Jurkat, Clone E6-1 (cell line): ENCODE data around the gene RBBP8NL.
"Not testable (repeated sequence)": the region's sequence is repeated elsewhere in the genome, so short reads cannot be mapped to it uniquely, and the experiment has no call there.

Experiments used
- DNase-seq: peaks from one replicate; pipeline ENCODE4 v3.0.0-alpha.2; 2011; ENCODE audit warnings: low read depth, low spot score
- H3K4me3 ChIP-seq: 2 replicates; pipeline ENCODE4 v1.5.1; 2011; ENCODE audit warnings: mild to moderate bottlenecking, low read length, control low read depth, moderate library complexity

Gene RBBP8NL

DNA sequence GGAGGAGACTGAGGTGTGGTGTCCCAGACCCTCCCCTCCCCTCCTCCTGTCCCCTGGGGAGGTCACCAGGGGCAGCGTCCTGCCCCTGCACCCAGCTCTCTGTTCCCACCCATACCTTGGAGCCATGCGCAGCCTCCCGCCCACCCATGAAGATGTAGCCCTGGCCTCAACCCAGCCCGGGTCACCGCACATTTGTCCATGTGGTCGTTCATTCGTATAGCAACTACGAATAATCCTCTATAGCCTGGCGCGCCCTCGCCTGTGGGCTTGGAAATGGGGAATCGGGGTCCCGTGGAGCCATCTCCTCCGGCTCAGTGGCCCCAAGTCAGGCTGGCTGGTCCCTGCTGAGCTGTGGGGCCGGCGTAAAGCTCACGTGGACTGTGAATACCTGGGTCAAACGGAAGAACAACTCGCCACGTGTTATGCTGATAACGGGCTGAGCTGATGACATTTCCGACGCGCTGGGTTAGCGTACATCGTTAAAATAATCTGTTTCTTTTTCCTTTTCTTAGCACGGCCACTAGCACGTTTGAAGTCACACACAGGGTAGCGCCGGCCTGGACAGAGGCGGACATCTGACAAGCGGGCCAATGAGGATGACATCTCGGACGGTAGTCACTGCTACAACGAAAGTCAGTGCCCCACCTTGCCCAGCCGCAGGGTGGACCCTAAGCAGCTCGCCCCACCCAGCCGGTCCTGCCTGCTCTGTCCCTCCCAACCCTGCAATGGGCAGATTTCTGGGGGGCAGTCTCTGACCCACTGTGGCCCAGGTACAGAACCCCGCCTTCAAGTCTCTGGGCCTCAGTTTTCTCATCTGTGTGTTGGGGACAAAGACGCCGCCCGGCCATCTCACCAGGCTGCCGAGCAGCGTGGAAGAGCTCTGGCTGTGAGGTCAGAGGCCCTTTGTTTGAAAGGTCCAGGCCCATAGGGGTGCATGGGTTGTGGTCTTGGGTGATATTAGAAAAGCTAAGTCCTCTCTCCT, 19.8 kb upstream of the RBBP8NL start:
- no peak overlapping the region for H3K4me3 ChIP-seq
- no peak for DNase-seq

DNA sequence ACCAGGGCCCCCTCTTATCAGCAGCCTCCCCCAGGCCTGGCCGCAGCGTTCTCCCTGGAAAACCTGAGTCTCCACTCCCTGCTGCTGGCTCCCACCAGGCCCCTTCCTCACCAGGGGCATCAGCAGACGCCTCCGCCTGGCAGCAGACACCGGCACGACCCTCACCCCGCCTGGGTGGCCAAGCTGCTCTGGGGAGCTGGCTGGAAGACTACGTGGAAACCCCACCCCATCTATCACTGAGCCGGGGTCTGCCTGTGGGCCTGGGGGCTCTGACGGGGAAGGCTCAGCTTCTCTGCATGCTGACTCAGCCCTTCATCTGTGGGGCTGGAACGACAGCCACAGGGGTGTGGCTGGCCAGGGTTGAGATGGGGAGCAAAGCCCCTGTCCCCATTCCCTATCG, 19.1 kb upstream of the RBBP8NL start:
- no peak overlapping the region for H3K4me3 ChIP-seq
- DNase-seq = no peak

DNA sequence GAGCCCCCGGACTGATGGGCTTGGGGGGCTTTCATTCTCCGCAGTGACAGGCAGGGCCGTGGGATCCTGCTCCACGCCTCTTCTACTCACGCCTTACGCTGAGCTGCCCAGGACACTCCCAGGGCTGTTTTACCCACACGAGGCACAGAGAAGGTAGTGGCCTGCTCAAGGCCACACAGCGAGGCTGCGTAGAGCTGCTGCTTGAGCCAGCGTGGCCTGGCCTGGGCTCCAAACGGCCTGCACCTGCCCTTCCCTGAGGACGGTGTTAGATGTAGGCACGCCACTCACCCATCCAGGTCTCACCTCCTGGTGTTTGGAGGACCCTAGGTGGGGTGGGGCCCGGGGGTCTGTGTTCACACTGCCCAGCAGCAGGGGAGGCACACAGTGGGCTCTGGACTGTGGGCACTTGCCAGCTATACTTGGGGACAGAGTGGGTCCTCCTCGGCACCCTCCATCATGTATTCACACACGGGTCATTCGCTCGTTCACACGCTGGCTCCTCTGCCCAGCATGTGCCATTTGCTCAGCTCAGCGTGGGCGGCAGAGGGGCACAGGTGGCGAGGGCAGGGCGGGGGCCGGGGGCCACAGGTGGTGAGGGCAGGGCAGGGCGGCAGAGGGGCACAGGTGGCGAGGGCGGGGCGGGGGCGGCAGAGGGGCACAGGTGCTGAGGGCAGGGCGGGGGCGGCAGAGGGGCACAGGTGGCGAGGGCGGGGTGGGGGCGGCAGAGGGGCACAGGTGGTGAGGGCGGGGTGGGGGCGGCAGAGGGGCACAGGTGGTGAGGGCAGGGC, 18.4 kb upstream of the RBBP8NL start:
- DNase-seq = no peak
- H3K4me3 ChIP-seq = no peak overlapping the region

DNA sequence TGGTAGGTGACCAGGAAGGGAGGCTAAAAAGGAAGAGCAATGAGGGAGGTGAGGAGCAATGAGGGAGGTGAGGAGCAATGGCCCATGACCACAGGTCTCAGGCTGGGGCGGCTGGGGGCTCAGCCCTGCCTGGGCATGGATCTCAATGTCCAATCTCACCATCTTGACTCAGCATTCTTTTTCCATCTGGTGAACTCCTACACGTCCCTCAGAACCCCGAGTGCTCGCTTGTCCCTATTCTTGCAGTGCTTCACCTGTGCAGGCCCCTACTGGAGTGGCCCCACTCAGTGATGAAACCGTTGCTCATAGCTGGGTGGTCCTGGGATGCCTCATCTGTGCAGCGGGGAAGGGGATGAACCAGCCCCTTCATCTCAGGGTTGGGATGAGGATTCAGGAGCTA, 16.9 kb upstream of the RBBP8NL start:
- H3K4me3 ChIP-seq = no peak overlapping the region
- no peak for DNase-seq

DNA sequence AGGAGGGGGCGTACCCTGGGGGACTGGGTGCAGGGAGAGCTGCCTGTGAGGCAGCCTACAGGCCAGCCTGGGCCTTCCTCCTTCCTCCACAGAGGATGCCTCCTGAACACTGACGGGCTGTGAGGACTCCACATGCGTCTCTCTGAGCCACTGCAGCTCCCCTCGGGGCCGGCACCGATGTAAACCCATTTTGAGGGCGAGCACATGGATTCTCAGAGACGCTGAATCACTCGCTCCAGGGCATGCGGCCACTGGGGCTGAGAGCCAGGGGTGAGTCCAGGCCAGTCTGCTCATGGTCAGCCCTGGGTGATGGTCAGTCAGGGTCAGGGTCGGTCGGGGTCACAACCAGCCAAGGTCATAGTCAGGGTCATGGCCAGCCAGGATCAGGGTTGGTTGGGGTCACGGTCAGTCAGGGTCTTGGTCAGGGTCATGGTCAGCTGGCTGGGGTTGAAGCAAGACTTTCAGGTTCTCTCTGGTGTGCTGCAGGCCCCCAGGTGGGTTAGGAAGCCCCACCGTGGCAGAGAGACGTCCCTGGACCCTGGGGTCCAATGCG, 14.7 kb upstream of the RBBP8NL start:
- no peak for DNase-seq
- no peak overlapping the region for H3K4me3 ChIP-seq

DNA sequence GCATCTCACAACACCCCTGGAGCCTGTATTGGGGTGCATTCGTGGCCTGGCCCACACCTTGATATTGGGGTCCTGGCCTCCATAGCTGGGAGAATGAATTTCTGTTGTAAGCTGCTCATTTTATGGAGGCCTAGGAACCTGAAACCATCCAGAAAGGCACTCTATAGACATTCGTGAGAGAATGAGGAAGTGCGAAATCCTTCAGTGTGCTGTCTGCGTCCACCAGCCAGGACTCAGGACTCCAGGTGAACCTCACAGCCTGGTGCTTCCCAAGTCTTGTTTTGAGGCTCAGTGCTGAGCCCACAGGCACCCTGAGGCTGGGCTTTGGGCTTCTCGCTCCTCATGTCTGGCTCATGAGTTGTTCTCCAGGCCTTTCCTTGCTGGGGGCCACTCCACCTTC, 11.9 kb upstream of the RBBP8NL start:
- no peak for DNase-seq
- no peak overlapping the region for H3K4me3 ChIP-seq

DNA sequence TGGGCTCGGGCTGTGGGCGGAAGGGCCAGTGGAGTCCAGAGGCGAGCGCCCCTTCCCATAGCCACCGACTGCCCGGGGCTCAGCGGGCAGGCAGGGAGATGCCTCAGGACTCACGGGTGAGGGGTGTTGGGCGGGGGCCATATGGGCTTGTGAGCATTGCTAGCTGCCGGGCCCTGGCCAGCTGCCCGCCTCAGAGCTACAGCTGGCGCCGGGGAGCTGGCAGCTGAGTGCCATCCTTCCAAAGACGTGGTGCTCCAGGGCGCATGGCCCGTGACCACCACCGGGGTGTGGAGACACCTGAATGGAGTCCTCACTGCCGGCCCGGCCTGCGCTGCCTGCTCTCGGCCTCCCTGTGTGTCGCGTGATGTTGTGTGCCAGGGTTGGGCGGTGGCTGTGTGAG, 10.6 kb upstream of the RBBP8NL start:
- DNase-seq = no peak
- no peak overlapping the region for H3K4me3 ChIP-seq

DNA sequence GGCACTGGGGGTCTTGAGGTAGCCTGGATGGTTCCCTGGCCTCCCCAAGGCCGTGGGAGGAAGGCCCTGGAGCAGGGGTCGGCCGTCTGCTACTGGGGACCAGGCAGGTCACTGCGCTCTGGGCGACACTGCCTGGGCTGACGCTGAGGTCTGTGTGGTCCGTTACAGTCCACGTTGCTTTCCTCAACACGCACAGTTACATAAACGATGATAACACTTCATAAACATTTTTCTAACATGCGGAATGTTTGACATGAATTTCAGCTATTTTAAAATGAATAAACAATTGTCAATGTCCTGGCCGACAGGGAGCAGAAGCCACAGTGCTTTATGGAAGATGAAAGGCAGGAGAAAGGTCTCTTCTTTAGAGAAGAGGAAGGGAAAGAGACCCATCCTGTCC, 10.2 kb upstream of the RBBP8NL start:
- DNase-seq = no peak
- no peak overlapping the region for H3K4me3 ChIP-seq

DNA sequence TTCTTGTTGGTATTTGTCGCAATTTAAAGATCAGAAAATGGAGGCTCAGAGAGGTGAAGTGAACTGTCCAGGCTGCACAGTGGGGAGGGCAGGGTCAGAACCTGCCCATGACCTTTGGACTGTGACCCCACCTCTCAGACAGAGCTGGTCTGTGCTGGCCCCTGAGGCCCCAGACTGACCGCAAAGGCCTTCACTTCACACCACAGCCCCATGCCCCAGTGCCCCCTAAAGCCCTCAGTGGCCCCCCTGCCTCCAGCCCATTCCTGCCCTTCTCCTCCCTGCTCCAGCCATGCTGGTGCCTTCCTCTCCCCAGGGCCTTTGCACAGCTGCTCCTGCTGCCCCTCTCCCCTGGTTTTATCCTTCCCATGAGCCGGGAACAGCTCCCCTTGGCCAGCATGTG, 9.4 kb upstream of the RBBP8NL start:
- no peak for DNase-seq
- no peak overlapping the region for H3K4me3 ChIP-seq

DNA sequence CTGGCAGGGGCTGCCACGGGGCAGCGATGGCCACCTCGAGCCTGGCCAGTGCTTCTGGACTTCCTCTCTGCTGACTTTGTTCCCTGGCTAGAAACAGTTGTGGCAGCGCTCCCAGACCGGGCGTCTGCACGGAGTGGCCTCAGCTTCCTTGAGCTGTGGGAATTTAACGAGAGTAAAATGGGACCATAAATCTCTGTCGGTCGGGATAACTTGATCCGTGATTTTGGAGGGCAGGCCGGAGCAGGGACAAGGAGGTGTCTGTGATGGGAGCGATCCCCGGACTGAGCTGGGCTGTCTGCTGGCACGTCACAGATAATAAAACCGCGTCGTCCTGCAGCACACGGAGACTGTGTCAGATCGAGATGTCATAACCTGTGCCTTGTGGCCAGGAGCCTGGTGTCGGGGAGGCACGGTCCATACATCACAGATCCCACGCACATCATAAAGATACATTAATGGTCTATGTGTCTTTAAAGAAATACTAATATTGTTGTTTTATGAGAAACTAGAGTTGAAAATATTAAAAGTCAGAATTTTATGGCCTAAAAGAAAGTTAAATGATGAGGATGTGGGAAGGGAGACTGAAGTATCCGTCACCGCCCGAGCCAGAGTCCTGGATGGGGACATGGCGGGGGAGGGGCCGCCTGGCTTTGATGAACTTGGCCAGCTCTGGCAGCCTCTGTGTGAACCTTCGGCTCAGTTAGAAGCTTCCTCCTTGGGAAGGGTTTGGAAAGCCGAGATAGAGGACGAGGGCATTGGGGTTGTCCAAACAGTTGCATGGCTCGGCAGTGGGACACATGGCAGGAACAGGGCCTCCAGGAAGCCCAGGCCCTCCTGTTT, 6.5 kb upstream of the RBBP8NL start:
- H3K4me3 ChIP-seq = no peak overlapping the region
- DNase-seq = no peak

DNA sequence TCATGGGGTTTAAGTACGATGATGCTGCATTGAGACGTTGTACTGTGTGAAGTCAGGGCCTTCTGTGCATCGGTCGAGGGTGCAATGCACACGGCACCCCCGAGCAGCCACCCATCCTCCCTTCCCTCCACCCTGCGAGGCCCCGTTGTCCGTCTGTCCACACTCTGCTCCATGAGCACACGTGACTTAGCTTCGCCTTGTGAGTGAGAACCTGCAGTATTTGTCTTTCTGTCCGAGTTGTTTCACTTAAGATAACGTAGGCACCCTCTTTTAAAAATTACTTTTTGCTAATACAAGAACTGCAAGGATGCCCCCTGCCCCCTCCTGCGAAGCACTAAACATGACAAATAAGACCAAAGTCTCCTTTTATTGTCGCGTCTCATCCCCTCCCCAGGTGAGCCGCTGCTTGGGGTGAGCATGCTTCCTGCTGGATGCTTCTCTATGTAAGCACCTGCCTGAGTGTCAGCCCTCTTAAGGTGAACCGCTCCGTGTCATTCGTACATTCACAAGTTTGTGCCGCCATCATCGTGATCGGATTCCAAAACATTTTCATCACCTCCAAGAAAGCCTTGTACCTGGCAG, 3.6 kb upstream of the RBBP8NL start:
- no peak for DNase-seq

DNA sequence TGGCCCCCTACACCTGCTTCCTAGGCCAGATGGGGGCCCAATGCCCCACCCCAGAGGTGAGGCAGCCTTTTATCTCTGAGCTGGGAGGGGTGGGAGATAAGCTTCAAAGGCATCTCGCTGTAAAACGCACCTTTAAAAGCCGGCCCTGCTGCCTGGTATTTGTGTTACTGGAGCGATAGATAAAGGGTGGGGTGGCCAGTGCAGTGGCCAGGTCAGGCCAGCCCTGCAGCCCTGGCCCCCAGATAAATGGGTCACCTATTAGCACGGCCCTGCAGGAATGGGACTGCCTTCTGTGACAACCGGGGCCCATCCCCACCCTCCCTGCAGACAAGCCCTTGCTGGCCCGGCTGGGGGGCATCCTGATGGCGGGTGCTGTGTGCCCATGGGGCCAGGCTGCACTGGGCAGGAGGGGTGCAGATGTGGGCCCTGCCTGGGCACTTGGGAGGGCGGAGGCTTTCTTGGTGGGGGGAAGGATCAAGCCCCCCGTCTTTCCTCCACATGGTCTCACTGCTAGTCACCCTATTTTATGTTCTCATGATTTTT, 3.0 kb upstream of the RBBP8NL start:
- no peak overlapping the region for H3K4me3 ChIP-seq
- DNase-seq = no peak

More for the DNA sequence above, 3.6 kb upstream of the RBBP8NL start:
- no peak overlapping the region for H3K4me3 ChIP-seq

DNA sequence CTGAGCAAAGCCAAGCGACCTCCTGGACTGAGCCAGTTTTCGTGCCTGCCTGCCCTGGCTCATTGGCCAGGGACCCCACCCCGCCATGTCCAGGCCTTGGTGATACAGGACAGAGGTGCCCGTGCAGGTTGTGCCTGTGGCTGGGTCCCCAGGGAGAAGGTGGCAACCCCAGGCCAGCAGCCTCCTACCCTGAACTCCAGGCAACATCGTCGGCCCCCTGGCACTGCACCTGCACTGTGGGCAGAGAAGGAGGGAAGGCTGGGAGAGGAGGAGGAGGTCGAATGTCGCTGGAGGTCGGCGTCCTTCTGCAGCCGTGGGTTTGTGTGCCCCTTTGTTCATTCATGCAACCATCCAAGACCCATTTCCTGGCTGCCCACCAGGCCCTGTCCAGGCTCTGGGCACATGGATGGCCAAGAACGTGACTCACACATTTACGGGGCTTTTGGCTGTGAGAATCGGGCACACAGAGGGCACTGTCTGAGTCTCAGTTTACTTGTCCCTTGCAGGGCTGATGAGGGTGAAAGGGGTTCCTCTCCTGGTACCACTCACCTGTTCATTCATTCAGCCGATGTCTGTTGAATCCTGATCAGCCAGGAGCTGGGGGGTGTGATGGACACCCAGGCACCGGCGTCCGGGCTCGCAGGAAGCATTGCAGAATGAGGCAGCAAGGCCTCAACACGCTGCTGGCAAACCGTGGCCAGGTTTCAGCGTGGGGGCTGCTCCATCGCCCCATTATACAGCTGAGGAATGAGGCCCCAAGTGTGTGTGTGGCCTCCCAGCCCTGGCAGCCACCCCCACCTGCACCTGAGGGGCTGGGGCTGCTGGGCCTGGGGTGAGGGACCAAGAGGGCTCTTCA, 2.3 kb upstream of the RBBP8NL start:
- H3K4me3 ChIP-seq = no peak overlapping the region
- no peak for DNase-seq

DNA sequence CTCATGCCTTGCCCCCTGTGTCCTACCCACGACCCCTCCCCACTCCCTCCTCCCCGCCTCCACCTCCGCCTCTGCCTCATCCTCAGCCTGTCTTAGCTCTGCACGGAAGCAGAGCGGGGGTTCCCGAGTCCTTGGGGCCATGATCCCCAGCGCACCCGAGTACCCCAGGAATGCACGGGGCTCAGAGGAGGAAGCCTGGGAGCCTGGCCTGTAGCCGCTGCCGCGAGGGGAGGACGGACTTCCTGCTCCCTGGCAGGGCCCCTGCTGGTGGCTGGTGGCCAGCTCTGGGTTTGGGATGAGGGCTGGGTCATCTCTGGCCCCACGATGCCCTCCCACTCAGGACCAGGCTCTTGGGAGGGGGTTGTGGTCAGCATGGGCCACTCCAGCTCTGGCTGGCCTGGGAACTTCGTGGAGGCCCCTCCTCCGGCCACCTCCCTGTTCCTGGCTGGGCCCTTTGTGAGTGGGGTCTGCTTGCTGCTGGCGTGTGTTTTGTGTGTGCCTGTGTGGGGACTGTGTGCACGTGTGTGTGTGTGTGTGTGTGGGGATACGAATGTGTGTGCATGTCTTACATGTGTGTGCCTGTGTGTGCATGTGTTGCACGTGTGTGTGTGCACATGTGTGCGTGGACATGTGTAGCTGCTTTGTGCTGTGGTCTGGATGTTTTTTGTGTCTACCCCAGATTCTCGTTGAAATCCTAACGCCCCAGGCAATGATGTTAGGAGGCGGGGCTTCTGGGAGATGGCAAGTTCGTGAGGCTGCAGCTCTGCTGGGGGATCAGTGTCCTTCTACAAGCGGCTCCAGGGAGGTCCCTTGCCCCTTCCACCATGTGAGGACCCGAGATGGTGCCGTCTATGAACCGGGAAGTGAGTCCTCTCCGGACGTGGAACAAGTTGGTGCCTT, 1.3 kb upstream of the RBBP8NL start:
- no peak for DNase-seq
- no peak overlapping the region for H3K4me3 ChIP-seq

DNA sequence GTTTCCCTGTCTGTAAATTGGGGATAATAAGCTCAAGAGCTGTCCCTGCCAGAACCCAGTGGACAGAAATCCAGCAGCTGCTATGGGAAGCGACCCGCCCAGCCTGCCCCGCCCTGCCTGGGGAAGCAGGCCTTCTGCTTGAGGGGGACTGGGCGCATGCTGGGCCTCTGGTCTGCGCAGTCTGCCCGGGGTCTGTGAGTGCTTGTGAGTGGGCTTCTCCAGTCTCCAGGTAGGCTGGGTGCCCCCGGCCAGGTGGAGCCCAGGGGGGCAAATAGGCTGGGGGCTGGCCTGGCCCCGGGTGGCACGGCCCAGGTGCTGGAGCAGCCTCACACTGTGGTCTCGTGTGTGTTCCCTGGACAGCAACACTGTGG, 648 bp upstream of the RBBP8NL start:
- DNase-seq = no peak
- H3K4me3 ChIP-seq = no peak overlapping the region

DNA sequence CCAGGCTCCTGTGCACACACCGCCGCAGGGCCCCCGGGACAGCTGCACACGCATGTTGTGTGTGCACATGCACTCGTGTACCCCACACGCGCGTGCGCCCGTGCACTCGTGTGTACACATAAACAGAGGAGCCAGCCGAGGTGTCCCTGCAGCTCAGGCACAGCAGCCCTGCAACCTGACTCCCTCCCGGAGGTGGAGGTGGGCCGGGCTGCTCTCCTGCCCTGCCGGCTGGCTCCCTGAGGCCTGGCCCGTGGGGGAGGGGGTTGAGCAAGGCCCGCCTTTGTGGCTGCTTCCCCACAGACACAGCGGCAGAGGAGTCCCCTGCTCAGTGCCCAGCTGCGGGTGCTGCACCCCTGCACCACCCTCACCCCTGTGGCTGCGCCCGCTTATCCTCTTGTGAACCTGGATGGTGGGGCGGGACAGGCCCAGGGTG, 624 bp downstream of the RBBP8NL start:
- DNase-seq = no peak
- H3K4me3 ChIP-seq = no peak overlapping the region

DNA sequence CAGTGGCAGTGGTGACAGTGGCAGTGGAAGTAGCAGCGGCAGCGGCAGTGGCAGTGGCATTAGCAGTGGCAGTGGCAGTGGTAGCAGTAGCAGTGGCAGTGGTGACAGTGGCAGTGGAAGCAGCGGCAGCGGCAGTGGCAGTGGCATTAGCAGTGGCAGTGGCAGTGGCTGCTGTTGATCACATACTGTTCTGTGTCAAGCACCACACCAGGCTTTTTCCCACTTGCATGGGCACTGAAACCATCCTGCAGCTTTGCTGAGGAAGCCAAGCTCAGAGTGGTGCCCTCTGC, 1.3 kb downstream of the RBBP8NL start:
- not testable (repeated sequence) for DNase-seq, H3K4me3 ChIP-seq
